ENCODE measurements around the gene PRRG2.
A peak's percentile ranks its signal among the peaks of the same experiment; 100 is the strongest.

DNA sequence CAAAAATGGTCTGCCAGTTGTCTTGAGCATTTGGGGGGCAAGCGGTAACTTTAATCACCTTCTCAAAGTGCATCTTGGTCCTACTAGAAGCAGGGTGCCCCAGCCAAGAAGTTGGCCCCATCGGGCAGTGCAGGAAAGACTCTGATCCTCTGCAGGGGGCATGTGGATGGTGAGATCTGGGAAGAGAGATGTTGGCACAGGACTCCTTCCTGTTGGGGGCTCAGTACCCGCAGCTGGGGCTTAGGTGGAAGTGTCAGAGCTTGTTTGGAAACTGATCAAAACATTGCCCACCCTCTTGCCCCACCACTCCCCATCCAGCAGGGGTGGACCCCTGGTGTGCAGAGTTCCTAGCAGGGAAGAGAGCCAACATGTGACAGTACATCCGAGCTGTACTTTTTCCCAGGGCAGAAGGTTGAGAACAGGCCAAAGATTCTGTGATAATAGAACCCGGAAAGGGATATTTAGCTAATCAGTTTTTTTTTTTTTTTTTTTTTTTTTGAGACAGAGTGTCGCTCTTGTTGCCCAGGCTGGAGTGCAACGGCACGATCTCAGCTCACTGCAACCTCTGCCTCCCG lies 50.0 kb downstream of the PRRG2 start:
- TF ChIP-seq, protein P1, sequence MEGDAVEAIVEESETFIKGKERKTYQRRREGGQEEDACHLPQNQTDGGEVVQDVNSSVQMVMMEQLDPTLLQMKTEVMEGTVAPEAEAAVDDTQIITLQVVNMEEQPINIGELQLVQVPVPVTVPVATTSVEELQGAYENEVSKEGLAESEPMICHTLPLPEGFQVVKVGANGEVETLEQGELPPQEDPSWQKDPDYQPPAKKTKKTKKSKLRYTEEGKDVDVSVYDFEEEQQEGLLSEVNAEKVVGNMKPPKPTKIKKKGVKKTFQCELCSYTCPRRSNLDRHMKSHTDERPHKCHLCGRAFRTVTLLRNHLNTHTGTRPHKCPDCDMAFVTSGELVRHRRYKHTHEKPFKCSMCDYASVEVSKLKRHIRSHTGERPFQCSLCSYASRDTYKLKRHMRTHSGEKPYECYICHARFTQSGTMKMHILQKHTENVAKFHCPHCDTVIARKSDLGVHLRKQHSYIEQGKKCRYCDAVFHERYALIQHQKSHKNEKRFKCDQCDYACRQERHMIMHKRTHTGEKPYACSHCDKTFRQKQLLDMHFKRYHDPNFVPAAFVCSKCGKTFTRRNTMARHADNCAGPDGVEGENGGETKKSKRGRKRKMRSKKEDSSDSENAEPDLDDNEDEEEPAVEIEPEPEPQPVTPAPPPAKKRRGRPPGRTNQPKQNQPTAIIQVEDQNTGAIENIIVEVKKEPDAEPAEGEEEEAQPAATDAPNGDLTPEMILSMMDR (conservative IDR thresholded peaks at IDR 0.05; ENCODE audit: low read depth in 2 of 2) = no peak
- TF ChIP-seq POLR2AphosphoS5 (IDR thresholded peaks at IDR 0.05; ENCODE audit: low read depth) (peak; percentile 52; the same call in 1 of the 2 replicates), EZH2phosphoT487 (IDR thresholded peaks at IDR 0.05; ENCODE audit: unreplicated experiment) (no peak)
- TF ChIP-seq, protein P2, sequence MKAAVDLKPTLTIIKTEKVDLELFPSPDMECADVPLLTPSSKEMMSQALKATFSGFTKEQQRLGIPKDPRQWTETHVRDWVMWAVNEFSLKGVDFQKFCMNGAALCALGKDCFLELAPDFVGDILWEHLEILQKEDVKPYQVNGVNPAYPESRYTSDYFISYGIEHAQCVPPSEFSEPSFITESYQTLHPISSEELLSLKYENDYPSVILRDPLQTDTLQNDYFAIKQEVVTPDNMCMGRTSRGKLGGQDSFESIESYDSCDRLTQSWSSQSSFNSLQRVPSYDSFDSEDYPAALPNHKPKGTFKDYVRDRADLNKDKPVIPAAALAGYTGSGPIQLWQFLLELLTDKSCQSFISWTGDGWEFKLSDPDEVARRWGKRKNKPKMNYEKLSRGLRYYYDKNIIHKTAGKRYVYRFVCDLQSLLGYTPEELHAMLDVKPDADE (IDR thresholded peaks at IDR 0.05) = no peak
